Measurements from ENCODE around the gene ATXN7L2.

Gene ATXN7L2

DNA sequence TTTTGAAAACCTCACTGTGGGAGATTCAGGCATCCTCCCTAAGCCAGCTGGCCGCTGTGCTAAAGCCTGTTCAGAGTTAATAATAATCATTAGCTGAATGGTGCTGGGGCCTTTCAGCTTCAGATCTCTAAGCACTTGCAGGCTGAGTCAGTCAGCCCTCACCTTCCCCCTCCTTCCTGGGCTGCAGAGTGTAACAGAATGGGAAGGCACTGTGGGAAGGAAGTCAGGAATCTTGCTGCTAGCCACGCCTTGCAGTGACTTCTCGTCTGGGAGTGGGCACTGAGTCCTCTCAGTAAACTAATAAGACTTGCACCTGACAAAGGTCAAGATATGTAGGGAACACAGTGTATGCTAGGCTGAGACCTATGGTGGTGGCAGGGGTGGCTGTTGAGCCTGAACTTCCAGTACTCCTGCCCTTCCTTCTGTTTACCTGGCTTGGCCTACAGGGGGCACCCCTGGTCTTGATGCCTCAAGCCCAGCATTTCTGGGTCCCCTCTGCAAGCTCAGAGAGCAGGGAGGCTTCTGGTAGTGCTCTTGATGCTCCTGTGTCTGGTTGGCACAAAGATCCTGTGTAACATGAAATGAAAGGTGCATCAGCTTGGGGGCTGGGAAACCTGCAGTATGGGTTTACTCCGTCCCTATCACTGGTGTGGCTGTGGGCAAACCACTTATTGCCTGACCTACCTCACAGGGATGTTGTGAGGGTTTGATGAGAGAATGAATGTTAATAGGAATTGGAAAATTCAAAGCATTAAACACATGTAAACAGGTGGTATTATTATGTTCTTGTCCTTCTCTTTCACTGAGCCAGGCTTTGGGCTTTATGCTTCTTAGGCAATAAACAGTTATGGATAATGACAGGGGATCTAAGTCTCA lies 16.2 kb downstream of the ATXN7L2 start:
- Histone ChIP-seq H2BK120ac (ENCODE audit: low read depth, low read length) (no peak overlapping the region), H3K4me1 (ENCODE audit: control insufficient read depth in 2 of 2, insufficient read depth in 1 of 2, low read depth in 1 of 2, low read length in 2 of 2) (peaks cover 12 to 19% of the 10 kb centered on the region in 2 donors), H3K9me3 (replicated peaks in 1 of 2; ENCODE audit: control insufficient read depth in 2 of 2, insufficient read depth in 1 of 2, low read depth in 1 of 2, low read length in 2 of 2) (no peaks in the 10 kb centered on the region), H2BK15ac (ENCODE audit: low read length) (no peak overlapping the region), H2BK12ac (ENCODE audit: low read length) (no peak overlapping the region), H3K18ac (ENCODE audit: low read length) (peak overlapping the region; percentile 18), H3K23ac (ENCODE audit: low read depth, low read length, poor library complexity) (no peak overlapping the region), H3K4ac (ENCODE audit: low read length) (no peak overlapping the region), H4K91ac (ENCODE audit: low read depth, low read length, poor library complexity) (no peak overlapping the region), H3K79me1 (ENCODE audit: low read depth, low read length) (no peaks in the 10 kb centered on the region), H3K36me3 (replicated peaks in 1 of 2; ENCODE audit: control insufficient read depth in 2 of 2, insufficient read depth in 2 of 2, low read length in 2 of 2) (peaks cover 10 to 28% of the 10 kb centered on the region in 2 donors), H3K27ac (replicated peaks; ENCODE audit: low read length) (no peak overlapping the region), H4K8ac (ENCODE audit: low read depth, low read length) (no peak overlapping the region), H3K4me3 (ENCODE audit: low read length in 2 of 2) (no peak overlapping the region), H3K14ac (ENCODE audit: low read length) (no peak overlapping the region), H2AK5ac (ENCODE audit: low read depth, low read length) (no peak overlapping the region), H3K9ac (ENCODE audit: low read depth, low read length, poor library complexity) (no peak overlapping the region), H2AFZ (ENCODE audit: low read length) (no peak overlapping the region), H3K27me3 (ENCODE audit: control insufficient read depth in 3 of 3, insufficient read depth in 3 of 3, low read depth in 1 of 3, low read length in 3 of 3) (no peaks in the 10 kb centered on the region), H3K4me2 (ENCODE audit: insufficient read depth, low read length, poor library complexity, severe bottlenecking) (no peak overlapping the region), H2BK5ac (ENCODE audit: low read length) (no peak overlapping the region)
- DNase-seq (ENCODE audit: low spot score): no peak
- WGBS, 2 donors (ENCODE audit: extremely low coverage in 2 of 2, insufficient read length in 2 of 2, insufficient replicate concordance in 1 of 2): no CpG with 5 or more reads among the region's 4 CpGs

- no peak overlapping the region for H4K91ac ChIP-seq (ENCODE audit: low read depth, low read length, poor library complexity)
- peaks cover 9 to 22% of the 10 kb centered on the region in 2 donors for H3K36me3 ChIP-seq (replicated peaks in 1 of 2; ENCODE audit: control insufficient read depth in 2 of 2, insufficient read depth in 2 of 2, low read length in 2 of 2)
- H2AK5ac ChIP-seq (ENCODE audit: low read depth, low read length): no peak overlapping the region
- no peak overlapping the region for H3K18ac ChIP-seq (ENCODE audit: low read length)
- no peak overlapping the region for H3K4ac ChIP-seq (ENCODE audit: low read length)
- H3K9me3 ChIP-seq (replicated peaks in 1 of 2; ENCODE audit: control insufficient read depth in 2 of 2, insufficient read depth in 1 of 2, low read depth in 1 of 2, low read length in 2 of 2): no peaks in the 10 kb centered on the region
- no CpG with 5 or more reads among the region's 5 CpGs for WGBS, 2 donors (ENCODE audit: extremely low coverage in 2 of 2, insufficient read length in 2 of 2, insufficient replicate concordance in 1 of 2)
- H3K4me1 ChIP-seq (ENCODE audit: control insufficient read depth in 2 of 2, insufficient read depth in 1 of 2, low read depth in 1 of 2, low read length in 2 of 2): peaks cover 12 to 19% of the 10 kb centered on the region in 2 donors
- no peaks in the 10 kb centered on the region for H3K27me3 ChIP-seq (ENCODE audit: control insufficient read depth in 3 of 3, insufficient read depth in 3 of 3, low read depth in 1 of 3, low read length in 3 of 3)
- no peak overlapping the region for H2BK120ac ChIP-seq (ENCODE audit: low read depth, low read length)
- H2BK5ac ChIP-seq (ENCODE audit: low read length): no peak overlapping the region
- no peak for DNase-seq (ENCODE audit: low spot score)
- H2AFZ ChIP-seq (ENCODE audit: low read length): no peak overlapping the region
- peak overlapping the region; percentile 13 for H3K27ac ChIP-seq (replicated peaks; ENCODE audit: low read length)
- H3K4me3 ChIP-seq (ENCODE audit: low read length in 2 of 2): peak overlapping the region in 1 of 2 donors; percentile 6
- H3K4me2 ChIP-seq (ENCODE audit: insufficient read depth, low read length, poor library complexity, severe bottlenecking): no peak overlapping the region
- no peak overlapping the region for H3K23ac ChIP-seq (ENCODE audit: low read depth, low read length, poor library complexity)
- no peak overlapping the region for H2BK12ac ChIP-seq (ENCODE audit: low read length)
- no peak overlapping the region for H3K9ac ChIP-seq (ENCODE audit: low read depth, low read length, poor library complexity)
- H2BK15ac ChIP-seq (ENCODE audit: low read length): no peak overlapping the region
- H3K79me1 ChIP-seq (ENCODE audit: low read depth, low read length): no peaks in the 10 kb centered on the region
- no peak overlapping the region for H4K8ac ChIP-seq (ENCODE audit: low read depth, low read length)
- H3K14ac ChIP-seq (ENCODE audit: low read length): no peak overlapping the region
These were observed 17.3 kb downstream of the ATXN7L2 start for GRCh38 chr1:109500941-109501381.

DNA sequence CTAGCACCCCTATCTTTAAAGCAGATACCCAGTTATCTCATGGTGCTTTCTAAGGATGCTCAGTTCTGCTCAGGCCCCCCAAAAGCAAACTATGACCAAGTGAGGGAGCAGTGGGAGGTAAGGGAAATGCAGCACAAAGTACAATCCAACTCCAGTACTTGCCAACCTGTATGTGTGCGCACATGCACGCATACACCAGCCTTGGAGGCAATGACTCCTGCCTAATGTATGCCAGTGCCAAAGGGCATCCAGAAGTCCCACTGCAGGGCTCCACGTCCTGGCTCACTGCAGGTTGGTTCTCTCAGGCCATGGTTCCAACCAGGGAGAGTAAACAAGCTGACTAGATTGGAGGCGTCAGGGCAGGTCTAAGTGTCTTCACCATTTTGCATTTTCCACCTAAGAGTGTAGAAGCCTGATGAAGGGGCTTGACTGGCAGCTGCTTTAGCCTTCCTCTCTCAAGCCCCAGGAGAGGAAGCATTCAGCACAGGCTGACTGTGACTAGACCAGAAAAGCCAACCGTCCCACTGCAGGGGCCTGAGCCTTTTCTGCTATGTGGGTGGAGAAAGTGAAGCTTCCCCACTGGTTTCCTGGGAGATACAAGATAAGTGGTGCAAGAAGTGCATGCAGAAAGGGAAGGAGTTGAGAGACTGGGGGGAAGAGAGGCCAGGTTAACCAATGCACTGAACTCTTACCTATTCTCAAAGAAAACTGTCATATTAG lies 18.1 kb downstream of the ATXN7L2 start:
- Histone ChIP-seq H3K9me3 (replicated peaks in 1 of 2; ENCODE audit: control insufficient read depth in 2 of 2, insufficient read depth in 1 of 2, low read depth in 1 of 2, low read length in 2 of 2) (no peaks in the 10 kb centered on the region), H4K8ac (ENCODE audit: low read depth, low read length) (no peak overlapping the region), H3K4me2 (ENCODE audit: insufficient read depth, low read length, poor library complexity, severe bottlenecking) (no peak overlapping the region), H2BK12ac (ENCODE audit: low read length) (no peak overlapping the region), H3K4me1 (ENCODE audit: control insufficient read depth in 2 of 2, insufficient read depth in 1 of 2, low read depth in 1 of 2, low read length in 2 of 2) (peaks cover 12 to 19% of the 10 kb centered on the region in 2 donors), H2BK5ac (ENCODE audit: low read length) (no peak overlapping the region), H3K18ac (ENCODE audit: low read length) (peak overlapping the region; percentile 69), H2AFZ (ENCODE audit: low read length) (no peak overlapping the region), H3K9ac (ENCODE audit: low read depth, low read length, poor library complexity) (no peak overlapping the region), H3K79me1 (ENCODE audit: low read depth, low read length) (no peaks in the 10 kb centered on the region), H3K36me3 (replicated peaks in 1 of 2; ENCODE audit: control insufficient read depth in 2 of 2, insufficient read depth in 2 of 2, low read length in 2 of 2) (peaks cover 5 to 15% of the 10 kb centered on the region in 2 donors), H3K14ac (ENCODE audit: low read length) (no peak overlapping the region), H3K27me3 (ENCODE audit: control insufficient read depth in 3 of 3, insufficient read depth in 3 of 3, low read depth in 1 of 3, low read length in 3 of 3) (no peaks in the 10 kb centered on the region), H3K4me3 (ENCODE audit: low read length in 2 of 2) (no peak overlapping the region), H2AK5ac (ENCODE audit: low read depth, low read length) (peak overlapping the region; percentile 23), H2BK120ac (ENCODE audit: low read depth, low read length) (no peak overlapping the region), H4K91ac (ENCODE audit: low read depth, low read length, poor library complexity) (no peak overlapping the region), H3K27ac (replicated peaks; ENCODE audit: low read length) (no peak overlapping the region), H3K23ac (ENCODE audit: low read depth, low read length, poor library complexity) (no peak overlapping the region), H2BK15ac (ENCODE audit: low read length) (no peak overlapping the region), H3K4ac (ENCODE audit: low read length) (no peak overlapping the region)
- no CpG with 5 or more reads among the region's 5 CpGs for WGBS, 2 donors (ENCODE audit: extremely low coverage in 2 of 2, insufficient read length in 2 of 2, insufficient replicate concordance in 1 of 2)
- DNase-seq (ENCODE audit: low spot score): no peak

- Histone ChIP-seq H3K23ac (ENCODE audit: low read depth, low read length, poor library complexity) (no peak overlapping the region), H3K9me3 (replicated peaks in 1 of 2; ENCODE audit: control insufficient read depth in 2 of 2, insufficient read depth in 1 of 2, low read depth in 1 of 2, low read length in 2 of 2) (no peaks in the 10 kb centered on the region), H3K18ac (ENCODE audit: low read length) (no peak overlapping the region), H3K9ac (ENCODE audit: low read depth, low read length, poor library complexity) (no peak overlapping the region), H3K27ac (replicated peaks; ENCODE audit: low read length) (no peak overlapping the region), H3K79me1 (ENCODE audit: low read depth, low read length) (no peaks in the 10 kb centered on the region), H2BK12ac (ENCODE audit: low read length) (no peak overlapping the region), H3K36me3 (replicated peaks in 1 of 2; ENCODE audit: control insufficient read depth in 2 of 2, insufficient read depth in 2 of 2, low read length in 2 of 2) (peaks cover 5 to 15% of the 10 kb centered on the region in 2 donors), H3K4ac (ENCODE audit: low read length) (no peak overlapping the region), H2BK120ac (ENCODE audit: low read depth, low read length) (no peak overlapping the region), H3K27me3 (ENCODE audit: control insufficient read depth in 3 of 3, insufficient read depth in 3 of 3, low read depth in 1 of 3, low read length in 3 of 3) (no peaks in the 10 kb centered on the region), H3K4me1 (ENCODE audit: control insufficient read depth in 2 of 2, insufficient read depth in 1 of 2, low read depth in 1 of 2, low read length in 2 of 2) (peaks cover 12 to 17% of the 10 kb centered on the region in 2 donors), H4K91ac (ENCODE audit: low read depth, low read length, poor library complexity) (no peak overlapping the region), H4K8ac (ENCODE audit: low read depth, low read length) (no peak overlapping the region), H3K4me3 (ENCODE audit: low read length in 2 of 2) (no peak overlapping the region), H3K4me2 (ENCODE audit: insufficient read depth, low read length, poor library complexity, severe bottlenecking) (no peak overlapping the region), H2BK15ac (ENCODE audit: low read length) (no peak overlapping the region), H3K14ac (ENCODE audit: low read length) (no peak overlapping the region), H2AK5ac (ENCODE audit: low read depth, low read length) (no peak overlapping the region), H2AFZ (ENCODE audit: low read length) (no peak overlapping the region), H2BK5ac (ENCODE audit: low read length) (no peak overlapping the region)
- no CpG with 5 or more reads among the region's 3 CpGs for WGBS, 2 donors (ENCODE audit: extremely low coverage in 2 of 2, insufficient read length in 2 of 2, insufficient replicate concordance in 1 of 2)
- no peak for DNase-seq (ENCODE audit: low spot score)
These were observed 18.7 kb downstream of the ATXN7L2 start for GRCh38 chr1:109502364-109502851.

All from neuronal stem cell (in vitro differentiated cells).